GM18526 (cell line): Measurements from ENCODE around the gene IFITM2.

ENCODE experiments used
- POLR2A ChIP-seq: IDR thresholded peaks from 3 replicates; pipeline ENCODE4 v1.6.1; 2011; ENCODE audit not compliant: insufficient read length; ENCODE audit errors: extremely low read depth

The IFITM2 gene

DNA sequence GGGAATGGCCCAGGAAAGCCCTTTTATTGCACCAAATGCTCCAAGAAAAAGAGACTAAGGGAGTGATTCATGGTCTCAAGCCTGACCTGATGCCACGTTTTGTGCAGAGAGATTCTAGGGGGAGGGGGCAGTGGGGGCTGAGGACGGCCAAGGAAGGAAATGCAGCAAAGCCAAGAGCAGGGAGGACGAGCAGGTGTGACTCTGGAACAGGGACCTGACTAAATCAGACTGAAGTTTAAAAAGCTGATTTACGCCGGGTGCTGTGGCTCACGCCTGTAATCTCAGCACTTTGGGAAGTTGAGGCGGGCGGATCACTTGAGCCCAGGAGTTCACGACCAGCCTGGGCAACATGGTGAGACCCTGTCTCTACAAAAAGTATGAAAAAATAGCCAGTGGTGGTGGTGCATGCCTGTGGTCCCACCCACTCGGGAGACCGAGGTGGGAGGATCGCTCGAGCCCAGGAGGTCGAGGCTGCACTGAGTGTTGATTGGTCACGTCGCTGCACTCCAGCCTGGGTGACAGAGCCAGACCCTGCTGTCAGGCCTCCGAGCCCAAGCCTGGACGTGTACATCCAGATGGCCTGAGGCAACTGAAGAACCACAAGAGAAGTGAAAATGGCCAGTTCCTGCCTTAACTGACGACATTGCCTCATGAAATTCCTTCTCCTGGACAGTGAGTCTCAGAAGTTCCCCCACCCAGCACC, 23.9 kb downstream of the IFITM2 start:
- no peak for TF ChIP-seq POLR2A

- TF ChIP-seq POLR2A: no peak
Measured at GRCh38 chr11:332651-333480, 25.2 kb downstream of the IFITM2 start.

GRCh38 chr11:334264-334994, 26.8 kb downstream of the IFITM2 start:
- TF ChIP-seq POLR2A: no peak

DNA sequence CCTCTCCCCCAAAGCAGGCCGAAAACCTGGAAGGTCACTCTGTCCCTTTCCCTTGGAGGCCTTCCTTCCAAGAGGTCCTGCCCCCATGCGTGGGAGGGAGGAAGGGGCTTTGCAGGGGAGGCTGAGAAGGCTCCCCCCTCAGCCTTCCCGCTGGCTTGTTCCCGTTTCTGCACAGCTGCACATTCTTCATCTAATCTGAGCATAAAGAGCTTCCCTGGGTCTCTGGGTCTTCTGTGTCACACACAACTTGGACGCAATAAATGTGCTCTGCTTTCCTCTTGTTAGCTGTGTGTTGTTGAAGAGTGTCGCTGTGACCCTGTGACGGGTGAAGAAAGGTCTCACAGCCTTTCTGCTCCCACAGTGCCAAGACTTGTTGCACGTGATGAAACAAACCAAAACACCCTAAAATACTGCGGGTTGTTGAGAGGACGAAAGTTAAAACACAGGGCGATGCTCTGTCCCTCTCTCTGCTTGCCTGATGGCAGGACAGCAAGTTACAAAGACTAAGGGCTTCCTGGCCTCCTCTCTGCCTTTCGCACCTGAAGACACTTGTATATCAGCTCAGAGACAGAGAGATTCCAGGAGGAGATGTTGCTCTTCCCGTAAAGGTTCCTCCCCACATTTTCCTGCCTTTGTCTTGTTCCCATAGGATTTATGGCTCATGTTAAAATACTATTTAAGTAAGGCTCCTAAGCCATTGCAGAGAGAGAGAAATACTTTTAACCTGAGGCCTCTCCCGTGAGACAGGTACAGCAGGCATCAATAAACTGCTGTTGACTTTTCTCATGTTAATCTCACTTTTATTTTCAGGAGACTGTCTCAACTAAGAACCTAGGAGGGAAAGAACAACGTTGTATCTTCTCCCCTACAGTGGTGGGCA, 28.4 kb downstream of the IFITM2 start:
- no peak for TF ChIP-seq POLR2A

- TF ChIP-seq POLR2A: no peak
Measured at GRCh38 chr11:336659-337198, 29.1 kb downstream of the IFITM2 start.

DNA sequence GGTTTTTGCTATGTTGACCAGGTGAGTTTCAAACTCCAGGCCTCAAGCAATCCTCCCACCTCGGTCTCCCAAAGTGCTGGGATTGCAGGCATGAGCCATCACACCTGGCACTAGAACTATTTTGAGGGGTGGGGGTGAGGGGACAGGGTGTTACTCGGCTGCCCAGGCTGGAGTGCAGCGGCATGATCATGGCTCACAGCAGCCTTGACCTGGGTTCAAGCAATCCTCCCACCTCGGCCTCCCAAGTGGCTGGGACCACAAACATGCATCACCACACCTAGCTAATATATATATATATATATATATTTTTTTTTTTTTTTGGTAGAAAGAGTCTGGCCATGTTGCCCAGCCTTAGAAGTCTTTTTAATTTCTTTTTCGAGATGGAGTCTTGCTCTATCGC, 30.1 kb downstream of the IFITM2 start:
- no peak for TF ChIP-seq POLR2A

- no peak for TF ChIP-seq POLR2A
Measured at GRCh38 chr11:339963-340362, 32.3 kb downstream of the IFITM2 start.

GRCh38 chr11:340539-341512, 33.2 kb downstream of the IFITM2 start:
- TF ChIP-seq POLR2A: no peak

DNA sequence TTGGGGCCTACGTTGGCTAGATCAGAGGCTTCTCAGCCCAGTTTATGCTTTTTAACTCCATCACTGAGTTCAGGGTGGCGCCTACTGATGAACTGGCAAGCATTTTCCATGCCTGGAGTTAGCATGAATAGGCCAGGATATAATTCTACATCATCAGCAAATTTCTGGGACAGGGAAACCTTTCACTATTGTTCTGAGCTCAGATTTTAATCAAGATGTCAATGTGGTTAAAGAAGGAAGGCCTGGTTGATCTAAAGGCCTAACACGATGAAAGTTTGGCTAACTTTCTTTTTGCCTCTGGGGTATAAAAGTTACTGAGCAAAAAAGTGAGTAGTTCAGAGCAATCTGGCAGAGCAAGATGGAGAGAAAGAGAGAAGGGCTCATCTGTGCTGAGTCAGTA, 34.7 kb downstream of the IFITM2 start:
- TF ChIP-seq POLR2A: no peak

DNA sequence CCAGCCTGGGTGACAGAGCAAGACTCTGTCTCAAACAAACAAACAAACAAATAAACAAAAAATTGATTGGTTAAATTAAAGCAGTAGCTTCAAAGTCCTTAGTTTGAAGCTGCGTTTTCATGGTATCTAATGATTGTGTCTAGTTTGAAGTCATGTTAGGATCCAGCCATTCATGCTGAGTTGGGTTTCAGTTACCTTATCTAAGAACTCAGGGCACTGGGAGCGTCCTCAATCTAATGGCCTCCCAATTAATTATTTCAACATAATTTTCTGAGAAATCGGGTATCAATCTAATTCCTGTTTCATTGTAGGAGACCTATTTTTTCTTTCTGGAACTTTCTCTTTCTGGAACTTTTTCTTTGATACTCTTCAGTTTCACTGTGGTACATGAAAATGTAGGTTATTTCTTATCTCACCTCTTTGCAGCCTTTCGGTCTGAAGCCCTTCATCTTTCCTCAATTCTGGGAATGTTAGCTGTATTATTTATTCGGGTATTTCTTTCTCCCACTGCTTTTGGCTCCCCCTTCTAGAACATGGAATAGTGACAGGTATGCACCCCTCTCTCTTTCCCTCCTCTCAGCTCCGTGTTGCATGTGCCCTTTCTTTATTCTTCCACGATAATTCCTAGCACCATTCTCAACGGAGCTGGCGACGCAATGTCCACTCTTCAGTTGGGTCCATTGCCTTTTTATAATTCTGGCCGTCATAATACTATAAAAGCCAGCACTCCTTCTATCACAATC, 37.4 kb downstream of the IFITM2 start:
- no peak for TF ChIP-seq POLR2A

- TF ChIP-seq POLR2A: no peak
Measured at GRCh38 chr11:346529-346928, 38.9 kb downstream of the IFITM2 start.

DNA sequence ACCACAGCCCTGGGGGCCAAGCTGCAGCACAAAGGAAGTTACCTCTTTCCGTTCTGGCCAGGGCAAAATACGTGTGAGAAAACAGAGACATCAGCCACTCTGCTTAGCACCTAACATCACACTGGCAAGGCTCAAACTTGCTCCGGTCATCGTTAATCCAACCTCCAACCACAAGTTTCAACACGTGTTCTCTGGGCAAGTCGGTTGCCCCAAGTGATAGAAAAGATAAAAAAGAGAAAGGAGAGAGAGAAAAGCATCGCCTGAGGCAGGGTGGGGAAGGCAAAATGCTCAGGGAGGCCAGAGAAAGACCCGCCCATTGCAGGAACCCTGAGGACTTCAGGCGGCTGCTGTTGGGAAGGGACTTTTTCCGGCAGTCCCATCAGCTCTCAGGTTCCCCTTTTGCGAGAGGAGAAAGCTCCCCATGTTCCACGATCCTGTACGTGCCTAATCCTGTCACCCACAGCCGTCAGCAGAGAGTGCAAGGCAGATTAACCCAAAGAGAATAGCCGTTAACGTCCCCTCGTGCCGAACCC, 43.2 kb downstream of the IFITM2 start:
- TF ChIP-seq POLR2A: no peak

GRCh38 chr11:351411-351810, 43.8 kb downstream of the IFITM2 start:
- no peak for TF ChIP-seq POLR2A
